GM12873 (cell line): Measurements from ENCODE around the gene MLLT3.

Experiments
- TF ChIP-seq, protein P1 (sequence below): IDR thresholded peaks from 2 replicates; pipeline ENCODE4 v1.5.1; 2012; ENCODE audit warnings: low read depth, mild to moderate bottlenecking, moderate library complexity, low read length, control low read depth; ENCODE audit not compliant: insufficient read depth; ENCODE audit errors: missing control alignments

MLLT3 gene

DNA sequence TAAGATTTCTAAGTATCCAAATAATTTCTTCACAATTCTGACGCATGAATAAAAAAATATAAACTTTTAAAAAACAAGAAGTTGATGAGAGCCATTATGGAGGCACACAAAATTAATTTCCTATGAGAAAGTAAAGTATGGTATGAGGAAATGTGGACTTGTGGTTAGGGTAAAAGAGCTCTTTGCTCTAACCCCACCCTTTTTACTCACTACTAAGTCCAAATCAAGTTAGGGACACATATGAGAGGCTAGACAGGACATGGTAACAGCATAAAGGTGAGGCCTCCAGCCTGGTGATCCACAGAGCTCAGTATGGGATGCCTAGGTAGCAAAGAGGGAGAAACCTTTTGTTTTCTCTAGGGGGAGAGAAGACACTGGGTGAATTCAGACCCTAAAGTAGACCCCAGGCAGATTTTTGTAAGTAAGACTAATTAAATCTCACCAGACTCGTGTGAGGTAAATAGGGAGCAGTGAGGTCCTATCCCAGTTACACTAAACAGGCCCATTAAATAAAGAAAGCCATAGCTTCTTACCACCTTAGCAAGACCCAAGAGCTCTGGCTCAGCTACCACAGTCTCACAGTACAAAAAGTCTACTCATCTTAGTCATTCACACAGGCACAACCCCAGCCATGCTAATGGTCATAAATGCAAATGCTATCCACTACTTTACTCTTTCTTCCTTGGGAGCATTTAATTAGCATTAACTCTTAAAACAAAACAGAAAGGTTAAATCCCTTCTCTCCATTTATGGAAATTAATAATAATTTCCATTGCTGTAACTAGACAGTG is 42.6 kb downstream of the MLLT3 start:
- TF ChIP-seq, protein P1, sequence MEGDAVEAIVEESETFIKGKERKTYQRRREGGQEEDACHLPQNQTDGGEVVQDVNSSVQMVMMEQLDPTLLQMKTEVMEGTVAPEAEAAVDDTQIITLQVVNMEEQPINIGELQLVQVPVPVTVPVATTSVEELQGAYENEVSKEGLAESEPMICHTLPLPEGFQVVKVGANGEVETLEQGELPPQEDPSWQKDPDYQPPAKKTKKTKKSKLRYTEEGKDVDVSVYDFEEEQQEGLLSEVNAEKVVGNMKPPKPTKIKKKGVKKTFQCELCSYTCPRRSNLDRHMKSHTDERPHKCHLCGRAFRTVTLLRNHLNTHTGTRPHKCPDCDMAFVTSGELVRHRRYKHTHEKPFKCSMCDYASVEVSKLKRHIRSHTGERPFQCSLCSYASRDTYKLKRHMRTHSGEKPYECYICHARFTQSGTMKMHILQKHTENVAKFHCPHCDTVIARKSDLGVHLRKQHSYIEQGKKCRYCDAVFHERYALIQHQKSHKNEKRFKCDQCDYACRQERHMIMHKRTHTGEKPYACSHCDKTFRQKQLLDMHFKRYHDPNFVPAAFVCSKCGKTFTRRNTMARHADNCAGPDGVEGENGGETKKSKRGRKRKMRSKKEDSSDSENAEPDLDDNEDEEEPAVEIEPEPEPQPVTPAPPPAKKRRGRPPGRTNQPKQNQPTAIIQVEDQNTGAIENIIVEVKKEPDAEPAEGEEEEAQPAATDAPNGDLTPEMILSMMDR, result no peak

DNA sequence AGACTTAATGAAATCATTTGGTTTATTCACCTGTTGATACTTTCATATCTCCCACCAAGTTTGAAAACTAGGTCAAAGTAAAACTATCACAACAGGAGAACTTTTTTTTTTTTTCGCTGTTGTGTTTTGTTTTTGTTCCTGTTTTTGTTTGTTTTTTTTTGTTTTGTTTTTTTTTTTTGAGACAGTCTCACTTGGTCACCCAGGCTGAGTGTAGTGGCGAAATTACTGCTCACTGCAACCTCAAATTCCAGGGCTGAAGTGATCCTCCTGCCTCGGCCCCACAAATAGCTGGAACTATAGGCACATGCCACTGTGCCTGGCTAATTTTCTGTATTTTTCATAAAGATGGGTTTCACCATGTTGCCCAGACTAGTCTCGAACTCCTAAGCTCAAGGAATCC is 49.3 kb downstream of the MLLT3 start:
- TF ChIP-seq, protein P1, result no peak

DNA sequence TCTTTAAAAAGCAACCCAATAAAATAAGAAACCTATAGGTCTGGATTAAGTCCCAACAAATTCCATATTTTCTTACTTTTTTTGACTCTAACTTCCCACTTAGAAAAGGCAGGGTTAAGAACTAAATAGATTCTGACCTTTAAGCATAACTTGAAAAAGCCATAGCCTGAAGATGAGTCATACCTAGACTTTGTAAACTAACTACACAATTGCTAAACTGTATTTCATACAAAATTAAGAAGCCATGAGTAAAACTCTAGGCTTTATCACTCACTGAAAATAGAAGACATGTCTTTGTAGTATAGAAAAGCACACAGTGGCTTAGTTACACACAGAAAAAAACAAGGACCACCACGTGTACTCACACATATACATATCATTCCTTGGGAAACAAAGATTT is 51.5 kb downstream of the MLLT3 start:
- TF ChIP-seq, protein P1, result no peak

DNA sequence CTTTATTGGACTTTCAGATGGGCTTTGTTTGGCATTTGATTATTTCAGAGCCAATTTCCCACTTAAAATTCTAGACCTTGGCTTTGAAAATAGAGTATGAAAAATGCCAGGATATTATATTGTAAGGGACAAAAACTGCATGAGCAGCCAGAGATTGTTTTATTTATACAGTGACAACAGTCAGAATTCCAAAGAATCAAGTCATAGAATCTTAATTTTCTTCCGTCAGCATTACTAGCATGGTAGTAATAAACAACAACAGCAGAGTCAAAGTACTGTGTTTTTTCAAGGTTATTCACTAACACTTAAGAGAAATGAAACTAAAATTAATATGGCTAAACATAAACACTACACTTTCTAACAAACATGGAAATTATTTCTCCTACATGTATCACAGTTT is 52.2 kb downstream of the MLLT3 start:
- TF ChIP-seq, protein P1, result no peak

DNA sequence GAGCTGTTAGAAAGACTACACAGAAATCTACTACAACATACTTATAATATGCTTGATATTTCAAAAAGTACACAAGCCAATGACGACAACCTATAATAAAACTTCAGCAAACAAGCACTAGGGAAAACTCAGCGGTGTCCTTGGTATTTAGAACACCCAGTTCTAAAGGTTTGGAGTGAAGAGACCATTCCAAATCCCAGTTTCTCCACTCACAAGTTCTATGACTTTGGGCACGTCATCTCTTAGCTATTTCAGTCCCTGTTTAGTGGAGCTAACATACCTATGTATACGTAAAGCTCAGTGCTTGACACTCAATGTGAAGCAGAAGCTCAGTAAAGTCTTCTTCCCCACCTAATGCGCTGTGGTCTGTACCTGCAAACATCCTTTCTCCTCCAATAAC is 52.8 kb downstream of the MLLT3 start:
- TF ChIP-seq, protein P1, result no peak

DNA sequence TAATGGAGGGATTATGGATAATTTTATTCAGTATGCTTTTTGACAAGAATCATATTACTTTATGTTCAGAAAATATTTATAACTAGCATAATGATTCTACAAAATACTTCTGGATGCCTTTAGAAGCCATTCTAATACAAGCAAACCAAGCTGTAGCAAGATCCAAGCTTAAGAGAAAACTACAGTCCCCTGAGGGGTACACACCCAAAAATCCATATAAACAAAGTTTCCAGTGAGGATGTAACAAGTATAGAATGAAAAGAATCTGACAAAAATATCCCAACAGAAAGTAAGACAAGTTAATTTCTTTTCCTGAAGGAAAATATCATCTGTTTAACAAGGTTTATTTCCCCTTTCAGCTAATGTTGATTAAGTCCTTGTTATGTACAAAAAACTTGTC is 53.9 kb downstream of the MLLT3 start:
- TF ChIP-seq, protein P1, result no peak

DNA sequence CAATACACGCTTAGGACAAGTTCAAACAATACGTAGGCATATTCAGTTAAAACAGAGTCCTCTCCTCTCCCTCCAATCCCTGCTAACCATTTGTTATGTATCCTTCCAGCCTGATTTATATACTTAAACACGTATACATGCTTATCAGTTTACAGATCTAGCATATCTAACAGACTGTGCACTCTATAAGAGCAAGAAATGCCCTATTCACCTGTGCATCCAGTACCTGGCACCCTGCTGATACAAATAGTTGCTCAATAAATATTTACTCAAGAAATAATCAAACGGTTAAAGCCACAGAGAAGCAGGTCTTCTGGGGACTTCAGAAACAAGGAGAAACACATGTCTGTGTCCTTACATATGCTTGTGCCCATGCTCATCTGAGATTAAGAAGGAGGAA is 55.9 kb downstream of the MLLT3 start:
- TF ChIP-seq, protein P1, result no peak
